ENCODE data around the gene NGEF. TPM values are rescaled to one million over a fixed set of nuclear protein-coding genes. Genes with fewer than 3 reads are reported as not detected.
A peak's percentile ranks its signal among the peaks of the same experiment; 100 is the strongest.

The NGEF gene
- total RNA-seq, 1 donor from 2014 or later = 4.3 TPM

DNA sequence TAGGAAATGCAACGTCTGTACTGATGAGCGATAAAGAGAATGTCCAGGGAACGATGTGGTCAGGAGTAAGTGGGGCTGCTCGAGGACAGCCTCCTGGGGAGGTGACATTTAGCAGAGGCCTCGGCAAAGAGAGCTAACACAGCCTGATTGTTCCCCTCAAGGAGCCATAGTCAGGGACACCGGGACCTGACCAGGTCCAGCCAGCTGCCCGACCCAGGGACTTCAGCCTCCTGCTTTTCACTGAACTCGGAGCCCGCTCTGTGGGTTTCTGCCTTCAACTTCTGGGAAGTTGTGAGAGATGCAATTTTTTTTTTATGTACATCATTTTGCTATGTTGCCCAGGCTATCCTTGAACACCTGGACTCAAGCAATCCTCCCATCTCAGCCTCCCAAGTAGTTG is 29.5 kb upstream of the NGEF start:
- no peaks in the 10 kb centered on the region for H3K9me3 ChIP-seq (ENCODE audit: low read depth)
- H3K4me1 Mint-ChIP-seq = no peaks in the 10 kb centered on the region
- no peak for TF ChIP-seq EZH2phosphoT487 (IDR thresholded peaks at IDR 0.05)
- TF ChIP-seq EZH2 (IDR thresholded peaks at IDR 0.05) = no peak
- TF ChIP-seq, protein P1, sequence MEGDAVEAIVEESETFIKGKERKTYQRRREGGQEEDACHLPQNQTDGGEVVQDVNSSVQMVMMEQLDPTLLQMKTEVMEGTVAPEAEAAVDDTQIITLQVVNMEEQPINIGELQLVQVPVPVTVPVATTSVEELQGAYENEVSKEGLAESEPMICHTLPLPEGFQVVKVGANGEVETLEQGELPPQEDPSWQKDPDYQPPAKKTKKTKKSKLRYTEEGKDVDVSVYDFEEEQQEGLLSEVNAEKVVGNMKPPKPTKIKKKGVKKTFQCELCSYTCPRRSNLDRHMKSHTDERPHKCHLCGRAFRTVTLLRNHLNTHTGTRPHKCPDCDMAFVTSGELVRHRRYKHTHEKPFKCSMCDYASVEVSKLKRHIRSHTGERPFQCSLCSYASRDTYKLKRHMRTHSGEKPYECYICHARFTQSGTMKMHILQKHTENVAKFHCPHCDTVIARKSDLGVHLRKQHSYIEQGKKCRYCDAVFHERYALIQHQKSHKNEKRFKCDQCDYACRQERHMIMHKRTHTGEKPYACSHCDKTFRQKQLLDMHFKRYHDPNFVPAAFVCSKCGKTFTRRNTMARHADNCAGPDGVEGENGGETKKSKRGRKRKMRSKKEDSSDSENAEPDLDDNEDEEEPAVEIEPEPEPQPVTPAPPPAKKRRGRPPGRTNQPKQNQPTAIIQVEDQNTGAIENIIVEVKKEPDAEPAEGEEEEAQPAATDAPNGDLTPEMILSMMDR (IDR thresholded peaks at IDR 0.05) = no peak
- H3K36me3 Mint-ChIP-seq = no peaks in the 10 kb centered on the region
- no peak overlapping the region for H3K4me3 ChIP-seq
- no peak overlapping the region for H3K27ac Mint-ChIP-seq
- no peak overlapping the region for H2AFZ ChIP-seq (replicated peaks)
- no peak overlapping the region for H3K4me2 ChIP-seq
- no peaks in the 10 kb centered on the region for H3K79me2 ChIP-seq (ENCODE audit: low read depth)
- H3K9me3 Mint-ChIP-seq = no peaks in the 10 kb centered on the region
- H3K4me3 Mint-ChIP-seq = no peak overlapping the region
- H3K4me1 ChIP-seq = no peaks in the 10 kb centered on the region
- H4K20me1 ChIP-seq (ENCODE audit: low read depth) = no peaks in the 10 kb centered on the region
- no peak for DNase-seq (ENCODE audit: low spot score)
- no peaks in the 10 kb centered on the region for H3K27me3 ChIP-seq
- H3K27ac ChIP-seq = no peak overlapping the region
- no peaks in the 10 kb centered on the region for H3K36me3 ChIP-seq
- no peak overlapping the region for H3K9ac ChIP-seq
- H3K27me3 Mint-ChIP-seq (ENCODE audit: insufficient read depth, low read depth) = peaks cover 5% of the 10 kb centered on the region
- H3F3A ChIP-seq (ENCODE audit: low read depth) = no peaks in the 10 kb centered on the region

DNA sequence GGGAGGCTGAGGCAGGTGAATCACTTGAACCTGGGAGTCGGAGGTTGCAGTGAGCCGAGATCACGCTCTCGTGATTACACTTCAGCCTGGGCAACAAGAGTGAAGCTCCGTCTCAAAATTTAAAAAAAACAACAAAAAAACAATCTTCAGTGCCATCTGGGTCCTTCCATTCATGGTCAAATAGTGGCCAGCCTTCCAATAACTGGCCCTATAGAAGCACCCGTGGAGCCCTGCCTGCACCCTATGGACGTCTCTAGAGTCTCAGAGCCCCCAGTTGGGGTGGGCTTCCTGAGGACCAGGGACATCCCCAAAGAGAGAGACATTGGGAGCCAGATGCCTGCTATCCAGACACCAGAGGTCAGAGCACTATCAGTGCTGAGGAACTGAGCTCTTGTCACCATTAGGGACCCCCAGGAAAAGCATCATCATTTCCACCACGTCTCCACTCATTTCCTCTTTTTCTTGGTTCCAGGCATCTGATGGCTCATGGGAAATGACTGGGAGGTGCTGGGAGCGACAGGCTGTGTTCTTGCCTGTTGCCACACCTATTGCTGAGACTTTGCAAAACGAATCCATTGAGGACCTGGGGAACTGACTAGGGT is 28.8 kb upstream of the NGEF start:
- no peak for DNase-seq (ENCODE audit: low spot score)
- no peak for TF ChIP-seq EZH2phosphoT487 (IDR thresholded peaks at IDR 0.05)
- H3K27me3 ChIP-seq = no peaks in the 10 kb centered on the region
- Mint-ChIP-seq H3K27ac (no peak overlapping the region), H3K27me3 (ENCODE audit: insufficient read depth, low read depth) (peaks cover 5% of the 10 kb centered on the region), H3K36me3 (no peaks in the 10 kb centered on the region), H3K9me3 (no peaks in the 10 kb centered on the region), H3K4me1 (no peaks in the 10 kb centered on the region), H3K4me3 (no peak overlapping the region)
- H4K20me1 ChIP-seq (ENCODE audit: low read depth) = no peaks in the 10 kb centered on the region
- H3K4me2 ChIP-seq = no peak overlapping the region
- H3K4me3 ChIP-seq = no peak overlapping the region
- H3K9ac ChIP-seq = no peak overlapping the region
- H3K27ac ChIP-seq = no peak overlapping the region
- H3K79me2 ChIP-seq (ENCODE audit: low read depth) = no peaks in the 10 kb centered on the region
- H3F3A ChIP-seq (ENCODE audit: low read depth) = peaks cover 1% of the 10 kb centered on the region
- H2AFZ ChIP-seq (replicated peaks) = no peak overlapping the region
- no peaks in the 10 kb centered on the region for H3K36me3 ChIP-seq
- no peaks in the 10 kb centered on the region for H3K4me1 ChIP-seq
- no peaks in the 10 kb centered on the region for H3K9me3 ChIP-seq (ENCODE audit: low read depth)

DNA sequence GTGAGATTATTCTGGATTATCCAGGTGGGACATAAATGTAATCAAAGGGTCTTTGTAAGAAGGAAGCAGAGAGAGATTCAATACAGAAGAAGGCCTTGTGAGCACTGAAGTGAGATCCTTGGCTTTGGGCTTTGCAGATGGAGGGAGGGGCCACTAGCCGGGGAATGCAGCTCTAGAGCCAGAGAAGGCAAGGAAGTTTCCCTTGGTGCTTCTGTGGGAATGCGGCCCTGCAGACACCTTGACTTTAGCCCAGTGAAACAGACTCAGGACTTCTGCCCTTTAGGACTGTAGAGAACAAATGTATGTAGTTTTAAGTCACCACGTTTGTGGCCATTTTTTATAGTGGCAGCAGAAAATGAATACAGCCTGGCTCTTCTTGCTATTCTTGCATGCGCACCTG is 27.5 kb upstream of the NGEF start:
- Histone ChIP-seq H3K36me3 (no peaks in the 10 kb centered on the region), H3K9ac (no peak overlapping the region), H4K20me1 (ENCODE audit: low read depth) (no peaks in the 10 kb centered on the region), H3K4me1 (no peaks in the 10 kb centered on the region), H3K4me2 (no peak overlapping the region), H2AFZ (replicated peaks) (no peak overlapping the region), H3K79me2 (ENCODE audit: low read depth) (no peaks in the 10 kb centered on the region), H3K27me3 (no peaks in the 10 kb centered on the region), H3K4me3 (no peak overlapping the region), H3K27ac (no peak overlapping the region), H3F3A (ENCODE audit: low read depth) (peaks cover 14% of the 10 kb centered on the region), H3K9me3 (ENCODE audit: low read depth) (no peaks in the 10 kb centered on the region)
- Mint-ChIP-seq H3K27ac (peak overlapping the region; percentile 64), H3K4me1 (peaks cover 3% of the 10 kb centered on the region), H3K4me3 (no peak overlapping the region), H3K36me3 (no peaks in the 10 kb centered on the region), H3K9me3 (no peaks in the 10 kb centered on the region), H3K27me3 (ENCODE audit: insufficient read depth, low read depth) (peaks cover 5% of the 10 kb centered on the region)
- no peak for DNase-seq (ENCODE audit: low spot score)
- TF ChIP-seq EZH2 (IDR thresholded peaks at IDR 0.05) (no peak), EZH2phosphoT487 (IDR thresholded peaks at IDR 0.05) (no peak)
- TF ChIP-seq, protein P1 (IDR thresholded peaks at IDR 0.05) = no peak

DNA sequence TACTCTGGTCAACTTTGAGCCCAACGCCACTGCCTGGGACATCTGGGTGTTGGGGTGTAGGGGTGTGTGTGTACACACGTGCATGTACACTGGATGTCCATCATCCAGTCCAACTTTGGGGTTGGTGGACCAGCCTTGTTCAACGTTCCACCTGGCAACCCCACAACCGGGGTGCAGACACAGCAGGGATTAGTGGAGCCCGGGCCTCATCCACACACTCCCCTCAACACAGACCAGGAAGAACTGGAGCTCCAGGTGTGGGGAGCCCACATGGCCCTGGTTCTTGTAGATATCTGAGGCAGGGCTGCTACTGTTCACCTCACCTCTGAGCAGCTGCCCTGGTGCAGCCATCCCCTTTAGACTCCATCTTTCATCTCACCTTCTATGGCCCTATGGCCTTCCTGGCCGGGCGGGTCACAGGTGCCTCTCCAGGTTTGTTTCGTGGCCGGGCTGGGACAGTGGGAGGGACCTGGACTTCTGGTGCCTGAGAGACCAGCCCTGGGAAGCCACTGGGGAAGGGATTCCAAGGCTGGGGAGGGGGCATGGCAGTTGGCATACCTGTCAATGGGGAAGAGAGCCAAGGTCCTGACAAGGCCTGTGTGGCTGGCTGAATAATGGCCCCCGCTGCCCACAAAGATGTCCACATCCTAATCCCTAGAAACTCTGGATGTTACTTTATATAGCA is 26.9 kb upstream of the NGEF start:
- Histone ChIP-seq H3K36me3 (no peaks in the 10 kb centered on the region), H3K9ac (no peak overlapping the region), H2AFZ (replicated peaks) (no peak overlapping the region), H3K79me2 (ENCODE audit: low read depth) (no peaks in the 10 kb centered on the region), H3K9me3 (ENCODE audit: low read depth) (no peaks in the 10 kb centered on the region), H3K27ac (no peak overlapping the region), H3K27me3 (no peaks in the 10 kb centered on the region), H3K4me2 (no peak overlapping the region), H3K4me3 (no peak overlapping the region), H3F3A (ENCODE audit: low read depth) (peaks cover 19% of the 10 kb centered on the region), H3K4me1 (no peaks in the 10 kb centered on the region), H4K20me1 (ENCODE audit: low read depth) (no peaks in the 10 kb centered on the region)
- Mint-ChIP-seq H3K27ac (no peak overlapping the region), H3K4me3 (no peak overlapping the region), H3K4me1 (peaks cover 3% of the 10 kb centered on the region), H3K9me3 (no peaks in the 10 kb centered on the region), H3K27me3 (ENCODE audit: insufficient read depth, low read depth) (peaks cover 3% of the 10 kb centered on the region), H3K36me3 (no peaks in the 10 kb centered on the region)
- DNase-seq (ENCODE audit: low spot score) = no peak
- TF ChIP-seq EZH2 (IDR thresholded peaks at IDR 0.05) = no peak
- TF ChIP-seq, protein P1 (IDR thresholded peaks at IDR 0.05) = no peak
- TF ChIP-seq EZH2phosphoT487 (IDR thresholded peaks at IDR 0.05) = no peak

Data from neural progenitor cell (in vitro differentiated cells).